ENCODE results near the gene ACSL4. TPM values are rescaled to one million over a fixed set of nuclear protein-coding genes. Genes with fewer than 3 reads are reported as not detected.
"Not testable (repeated sequence)": the region's sequence is repeated elsewhere in the genome, so short reads cannot be mapped to it uniquely, and the experiment has no call there.

The ACSL4 gene
- total and polyA plus RNA-seq, 2 donors (not counting 1 experiment from before 2014, with no cell fraction given): 103 to 678 TPM

GRCh38 chrX:109656774-109657173 lies 76.3 kb downstream of the ACSL4 start:
- no peak for DNase-seq (ENCODE audit: low read depth in 2 of 2)
- Histone ChIP-seq H3K4me3 (replicated peaks in 1 of 4; ENCODE audit: control extremely low read depth in 1 of 4, insufficient read depth in 1 of 4, low read depth in 3 of 4, low read length in 4 of 4) (no peak overlapping the region), H2AFZ (ENCODE audit: low read length) (no peak overlapping the region), H3K4me2 (ENCODE audit: extremely low read depth, insufficient read depth, low read length) (no peak overlapping the region), H4K20me1 (ENCODE audit: control insufficient read depth, extremely low read depth, insufficient read depth, low read length) (no peaks in the 10 kb centered on the region), H3K27me3 (ENCODE audit: control insufficient read depth, insufficient read depth, low read length) (no peaks in the 10 kb centered on the region), H3K36me3 (ENCODE audit: control insufficient read depth, insufficient read depth, low read length) (peaks cover 5% of the 10 kb centered on the region), H3K9ac (ENCODE audit: insufficient read depth, low read length) (no peak overlapping the region), H3K4me1 (ENCODE audit: control insufficient read depth, extremely low read depth, insufficient read depth, low read length) (no peaks in the 10 kb centered on the region), H3K79me2 (ENCODE audit: control insufficient read depth, insufficient read depth, low read length) (no peaks in the 10 kb centered on the region), H3K9me3 (ENCODE audit: control insufficient read depth, insufficient read depth, low read depth, low read length) (no peaks in the 10 kb centered on the region), H3K27ac (ENCODE audit: insufficient read depth, low read length) (no peak overlapping the region)
- no peak for TF ChIP-seq CTCF (conservative IDR thresholded peaks at IDR 0.05 in 1 of 2, IDR thresholded peaks at IDR 0.05 in 1 of 2; ENCODE audit: low read depth in 1 of 2, low read length in 2 of 2)

GRCh38 chrX:109655502-109656201 lies 77.4 kb downstream of the ACSL4 start:
- no peak overlapping the region for H3K27ac ChIP-seq (ENCODE audit: insufficient read depth, low read length)
- no peak overlapping the region for H3K9ac ChIP-seq (ENCODE audit: insufficient read depth, low read length)
- H3K4me1 ChIP-seq (ENCODE audit: control insufficient read depth, extremely low read depth, insufficient read depth, low read length): no peaks in the 10 kb centered on the region
- peaks cover 5% of the 10 kb centered on the region for H3K36me3 ChIP-seq (ENCODE audit: control insufficient read depth, insufficient read depth, low read length)
- TF ChIP-seq CTCF (conservative IDR thresholded peaks at IDR 0.05 in 1 of 2, IDR thresholded peaks at IDR 0.05 in 1 of 2; ENCODE audit: low read depth in 1 of 2, low read length in 2 of 2): no peak
- no peak for TF ChIP-seq EZH2 (IDR thresholded peaks at IDR 0.05; ENCODE audit: low read length, missing control alignments)
- H3K4me2 ChIP-seq (ENCODE audit: extremely low read depth, insufficient read depth, low read length): no peak overlapping the region
- no peaks in the 10 kb centered on the region for H3K27me3 ChIP-seq (ENCODE audit: control insufficient read depth, insufficient read depth, low read length)
- no peak for DNase-seq (ENCODE audit: low read depth in 2 of 2)
- no peak overlapping the region for H3K4me3 ChIP-seq (replicated peaks in 1 of 4; ENCODE audit: control extremely low read depth in 1 of 4, insufficient read depth in 1 of 4, low read depth in 3 of 4, low read length in 4 of 4)
- H3K79me2 ChIP-seq (ENCODE audit: control insufficient read depth, insufficient read depth, low read length): no peaks in the 10 kb centered on the region
- no peaks in the 10 kb centered on the region for H4K20me1 ChIP-seq (ENCODE audit: control insufficient read depth, extremely low read depth, insufficient read depth, low read length)
- H3K9me3 ChIP-seq (ENCODE audit: control insufficient read depth, insufficient read depth, low read depth, low read length): no peaks in the 10 kb centered on the region
- H2AFZ ChIP-seq (ENCODE audit: low read length): no peak overlapping the region

GRCh38 chrX:109654516-109655109 lies 78.4 kb downstream of the ACSL4 start:
- H3K4me2 ChIP-seq (ENCODE audit: extremely low read depth, insufficient read depth, low read length): no peak overlapping the region
- no peak overlapping the region for H2AFZ ChIP-seq (ENCODE audit: low read length)
- no peak overlapping the region for H3K4me3 ChIP-seq (replicated peaks in 1 of 4; ENCODE audit: control extremely low read depth in 1 of 4, insufficient read depth in 1 of 4, low read depth in 3 of 4, low read length in 4 of 4)
- H3K27me3 ChIP-seq (ENCODE audit: control insufficient read depth, insufficient read depth, low read length): no peaks in the 10 kb centered on the region
- H3K36me3 ChIP-seq (ENCODE audit: control insufficient read depth, insufficient read depth, low read length): peaks cover 5% of the 10 kb centered on the region
- no peaks in the 10 kb centered on the region for H3K9me3 ChIP-seq (ENCODE audit: control insufficient read depth, insufficient read depth, low read depth, low read length)
- no peaks in the 10 kb centered on the region for H3K79me2 ChIP-seq (ENCODE audit: control insufficient read depth, insufficient read depth, low read length)
- no peak for TF ChIP-seq EZH2 (IDR thresholded peaks at IDR 0.05; ENCODE audit: low read length, missing control alignments)
- TF ChIP-seq CTCF (conservative IDR thresholded peaks at IDR 0.05 in 1 of 2, IDR thresholded peaks at IDR 0.05 in 1 of 2; ENCODE audit: low read depth in 1 of 2, low read length in 2 of 2): no peak
- H3K9ac ChIP-seq (ENCODE audit: insufficient read depth, low read length): no peak overlapping the region
- no peak for DNase-seq (ENCODE audit: low read depth in 2 of 2)
- no peak overlapping the region for H3K27ac ChIP-seq (ENCODE audit: insufficient read depth, low read length)
- H3K4me1 ChIP-seq (ENCODE audit: control insufficient read depth, extremely low read depth, insufficient read depth, low read length): no peaks in the 10 kb centered on the region
- H4K20me1 ChIP-seq (ENCODE audit: control insufficient read depth, extremely low read depth, insufficient read depth, low read length): no peaks in the 10 kb centered on the region

- H3K27me3 ChIP-seq (ENCODE audit: control insufficient read depth, insufficient read depth, low read length); H3K79me2 ChIP-seq (ENCODE audit: control insufficient read depth, insufficient read depth, low read length); H3K27ac ChIP-seq (ENCODE audit: insufficient read depth, low read length); H3K36me3 ChIP-seq (ENCODE audit: control insufficient read depth, insufficient read depth, low read length); H3K4me1 ChIP-seq (ENCODE audit: control insufficient read depth, extremely low read depth, insufficient read depth, low read length); H3K9me3 ChIP-seq (ENCODE audit: control insufficient read depth, insufficient read depth, low read depth, low read length); H2AFZ ChIP-seq (ENCODE audit: low read length); H3K4me3 ChIP-seq (replicated peaks in 1 of 4; ENCODE audit: control extremely low read depth in 1 of 4, insufficient read depth in 1 of 4, low read depth in 3 of 4, low read length in 4 of 4); DNase-seq (ENCODE audit: low read depth in 2 of 2); H3K9ac ChIP-seq (ENCODE audit: insufficient read depth, low read length); H3K4me2 ChIP-seq (ENCODE audit: extremely low read depth, insufficient read depth, low read length); H4K20me1 ChIP-seq (ENCODE audit: control insufficient read depth, extremely low read depth, insufficient read depth, low read length): not testable (repeated sequence)
Observed at GRCh38 chrX:109644671-109645070, 88.4 kb downstream of the ACSL4 start.

All from fibroblast of lung (primary cell).